ENCODE data around the gene RGL3.
A peak's percentile ranks its signal among the peaks of the same experiment; 100 is the strongest.
"Not testable (repeated sequence)": the region's sequence is repeated elsewhere in the genome, so short reads cannot be mapped to it uniquely, and the experiment has no call there.

The RGL3 gene

GRCh38 chr19:11380653-11381537 is 38.2 kb downstream of the RGL3 start:
- in situ Hi-C loops (cut with MboI; ENCODE audit: low sequenced_read_pairs, unreplicated experiment) = no loop called here
- TF ChIP-seq, protein P1, sequence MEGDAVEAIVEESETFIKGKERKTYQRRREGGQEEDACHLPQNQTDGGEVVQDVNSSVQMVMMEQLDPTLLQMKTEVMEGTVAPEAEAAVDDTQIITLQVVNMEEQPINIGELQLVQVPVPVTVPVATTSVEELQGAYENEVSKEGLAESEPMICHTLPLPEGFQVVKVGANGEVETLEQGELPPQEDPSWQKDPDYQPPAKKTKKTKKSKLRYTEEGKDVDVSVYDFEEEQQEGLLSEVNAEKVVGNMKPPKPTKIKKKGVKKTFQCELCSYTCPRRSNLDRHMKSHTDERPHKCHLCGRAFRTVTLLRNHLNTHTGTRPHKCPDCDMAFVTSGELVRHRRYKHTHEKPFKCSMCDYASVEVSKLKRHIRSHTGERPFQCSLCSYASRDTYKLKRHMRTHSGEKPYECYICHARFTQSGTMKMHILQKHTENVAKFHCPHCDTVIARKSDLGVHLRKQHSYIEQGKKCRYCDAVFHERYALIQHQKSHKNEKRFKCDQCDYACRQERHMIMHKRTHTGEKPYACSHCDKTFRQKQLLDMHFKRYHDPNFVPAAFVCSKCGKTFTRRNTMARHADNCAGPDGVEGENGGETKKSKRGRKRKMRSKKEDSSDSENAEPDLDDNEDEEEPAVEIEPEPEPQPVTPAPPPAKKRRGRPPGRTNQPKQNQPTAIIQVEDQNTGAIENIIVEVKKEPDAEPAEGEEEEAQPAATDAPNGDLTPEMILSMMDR (IDR thresholded peaks at IDR 0.05; ENCODE audit: borderline replicate concordance, control extremely low read depth, extremely low read depth, insufficient read depth, missing control alignments) = peak; percentile 52
- peak; percentile 99 for DNase-seq (ENCODE audit: low spot score)

GRCh38 chr19:11379857-11380350 is 39.2 kb downstream of the RGL3 start:
- in situ Hi-C loops (cut with MboI; ENCODE audit: low sequenced_read_pairs, unreplicated experiment) = no loop called here
- TF ChIP-seq, protein P1 (IDR thresholded peaks at IDR 0.05; ENCODE audit: borderline replicate concordance, control extremely low read depth, extremely low read depth, insufficient read depth, missing control alignments) = no peak
- DNase-seq (ENCODE audit: low spot score) = no peak

GRCh38 chr19:11379269-11379845 is 39.8 kb downstream of the RGL3 start:
- in situ Hi-C loops (cut with MboI; ENCODE audit: low sequenced_read_pairs, unreplicated experiment); DNase-seq (ENCODE audit: low spot score): not testable (repeated sequence)

- TF ChIP-seq, protein P1 (IDR thresholded peaks at IDR 0.05; ENCODE audit: borderline replicate concordance, control extremely low read depth, extremely low read depth, insufficient read depth, missing control alignments) = peak; percentile 60
- in situ Hi-C loops (cut with MboI; ENCODE audit: low sequenced_read_pairs, unreplicated experiment) = no loop called here
- DNase-seq (ENCODE audit: low spot score) = peak; percentile 36
Observed at GRCh38 chr19:11378319-11379189, 40.6 kb downstream of the RGL3 start.

GRCh38 chr19:11377756-11378155 is 41.4 kb downstream of the RGL3 start:
- TF ChIP-seq, protein P1 (IDR thresholded peaks at IDR 0.05; ENCODE audit: borderline replicate concordance, control extremely low read depth, extremely low read depth, insufficient read depth, missing control alignments) = no peak
- no peak for DNase-seq (ENCODE audit: low spot score)
- in situ Hi-C loops (cut with MboI; ENCODE audit: low sequenced_read_pairs, unreplicated experiment) = no loop called here

- in situ Hi-C loops (cut with MboI; ENCODE audit: low sequenced_read_pairs, unreplicated experiment) = no loop called here
- DNase-seq (ENCODE audit: low spot score) = peak; percentile 66
- TF ChIP-seq, protein P1 (IDR thresholded peaks at IDR 0.05; ENCODE audit: borderline replicate concordance, control extremely low read depth, extremely low read depth, insufficient read depth, missing control alignments) = no peak
Observed at GRCh38 chr19:11377237-11377636, 41.9 kb downstream of the RGL3 start.

Data from GM13976 (cell line).